HG02588 (cell line): ENCODE results near the gene VPS13D.
"Not testable (repeated sequence)": the region's sequence is repeated elsewhere in the genome, so short reads cannot be mapped to it uniquely, and the experiment has no call there.

Experiments used
- ATAC-seq: cut with Tn5 transposase; IDR thresholded peaks from one replicate; pipeline ENCODE4 v1.9.1; 2021; ENCODE audit warnings: mild to moderate bottlenecking, moderate library complexity; ENCODE audit not compliant: unreplicated experiment

Gene VPS13D

DNA sequence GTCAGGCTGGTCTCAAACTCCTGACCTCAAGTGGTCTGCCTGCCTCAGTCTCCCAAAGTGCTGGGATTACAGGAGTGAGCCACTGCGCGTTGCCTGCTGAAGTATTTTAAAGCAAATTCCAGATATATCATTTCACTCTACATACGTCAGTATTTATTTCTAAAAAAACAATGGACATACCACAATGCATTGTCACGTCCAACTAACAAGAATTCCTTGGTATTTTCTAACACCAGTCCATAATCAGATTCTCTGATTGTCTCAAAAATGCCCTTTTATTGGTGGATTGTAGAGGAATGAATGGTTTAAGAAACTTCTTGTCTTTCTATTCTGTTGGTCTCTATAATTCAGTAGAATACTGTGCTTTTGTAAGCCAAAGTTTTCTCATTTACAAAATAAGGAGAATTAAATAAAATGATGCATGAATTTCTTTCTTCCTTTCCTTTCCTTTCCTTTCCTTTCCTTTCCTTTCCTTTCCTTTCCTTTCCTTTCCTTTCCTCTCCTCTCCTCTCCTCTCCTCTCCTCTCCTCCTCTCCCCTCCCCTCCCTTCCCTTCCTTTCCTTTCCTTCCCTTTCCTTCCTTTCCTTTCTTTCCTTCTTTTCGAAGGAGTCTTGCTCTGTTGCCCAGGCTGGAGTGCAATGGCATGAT, 55.8 kb downstream of the VPS13D start:
- ATAC-seq, result no peak

- no peak for ATAC-seq
These were observed 58.0 kb downstream of the VPS13D start for GRCh38 chr1:12287869-12288268.

GRCh38 chr1:12290828-12291227, 61.0 kb downstream of the VPS13D start:
- no peak for ATAC-seq

- ATAC-seq, result no peak
These were observed 63.6 kb downstream of the VPS13D start for GRCh38 chr1:12293416-12293815.

DNA sequence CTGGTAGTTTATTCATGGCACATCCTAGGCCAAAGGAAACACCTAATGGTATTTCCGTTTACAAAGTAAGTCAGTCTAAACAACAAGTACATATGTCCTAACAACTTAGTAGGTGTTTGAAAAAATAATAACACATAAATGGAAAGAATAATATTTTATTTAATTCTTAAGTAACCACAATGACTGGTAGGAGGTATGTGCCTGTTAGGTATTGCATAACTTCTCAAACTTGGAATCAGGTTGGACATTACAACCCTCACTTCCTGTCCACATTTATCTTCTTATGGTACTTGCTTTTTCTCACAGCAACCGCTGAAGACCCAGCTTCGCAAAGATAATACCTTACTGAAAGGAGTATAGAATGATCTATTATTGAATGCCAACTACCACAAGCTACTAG, 64.2 kb downstream of the VPS13D start:
- no peak for ATAC-seq

DNA sequence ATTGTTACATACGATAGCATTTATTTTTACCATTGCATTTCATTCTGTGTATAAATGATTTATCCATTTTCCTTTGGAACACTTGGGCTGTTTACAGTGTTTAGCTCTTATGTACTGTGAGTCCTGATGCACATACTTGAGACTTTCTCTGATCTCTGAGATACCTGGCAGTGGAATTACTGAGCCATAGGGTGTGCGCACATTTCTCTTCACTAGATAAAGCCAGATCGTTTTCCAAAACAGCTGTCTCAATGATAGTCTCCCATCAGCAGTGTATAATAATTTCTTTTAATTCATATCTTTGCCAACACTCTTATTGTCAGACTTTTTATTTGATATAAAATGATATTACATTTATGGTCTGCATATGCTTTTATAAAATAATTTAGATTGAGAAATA, 66.2 kb downstream of the VPS13D start:
- ATAC-seq, result no peak

DNA sequence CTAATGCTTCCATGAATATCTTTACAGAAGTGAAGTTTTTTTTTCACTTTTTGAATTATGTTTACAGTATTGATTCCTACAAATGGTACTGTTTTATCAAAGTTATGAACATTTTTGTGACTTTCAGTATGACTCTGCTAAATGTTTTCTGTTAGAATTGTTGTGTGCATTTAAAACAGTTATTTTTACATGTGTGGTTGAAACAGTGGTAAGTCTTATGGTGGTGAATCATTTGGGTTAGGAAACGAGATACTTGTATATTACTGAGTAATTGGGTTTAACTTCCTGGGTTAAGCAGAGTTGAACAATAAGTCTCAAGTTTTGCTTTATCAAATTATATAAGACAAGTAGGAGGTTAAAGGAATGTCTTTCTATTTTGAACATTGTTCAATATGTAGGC, 66.8 kb downstream of the VPS13D start:
- no peak for ATAC-seq

GRCh38 chr1:12300706-12301105, 70.9 kb downstream of the VPS13D start:
- ATAC-seq, result no peak

GRCh38 chr1:12301518-12302237, 71.8 kb downstream of the VPS13D start:
- ATAC-seq, result no peak

DNA sequence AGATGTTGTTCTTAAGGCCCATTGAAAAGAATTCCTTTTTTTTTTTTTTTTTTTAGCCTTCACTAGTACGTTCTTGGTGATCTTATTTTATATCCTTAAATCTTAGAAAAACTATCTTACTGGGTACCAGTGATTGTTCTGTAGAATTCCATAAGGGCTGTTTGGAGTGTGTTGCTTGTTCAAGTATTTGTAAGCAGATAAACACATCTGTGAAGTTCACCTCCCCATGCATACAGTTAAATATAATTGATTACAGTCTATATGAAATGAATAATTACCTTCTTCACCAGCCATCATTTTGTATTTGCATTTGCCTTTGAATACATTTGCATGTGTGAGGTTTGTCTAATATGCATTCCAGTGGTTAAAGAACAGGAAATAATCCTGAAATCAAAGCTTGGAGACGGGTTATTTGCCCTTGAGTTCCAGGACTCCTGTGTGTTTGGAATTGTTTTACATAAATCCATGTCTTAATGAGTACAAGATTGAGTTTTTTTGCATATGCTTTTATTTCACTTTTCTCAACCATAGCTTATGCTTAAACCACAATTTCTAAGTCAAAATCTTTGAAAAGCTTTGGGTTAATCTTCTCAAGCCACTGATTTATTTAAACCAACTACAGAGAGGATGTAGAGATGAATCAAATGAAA, 73.1 kb downstream of the VPS13D start:
- ATAC-seq, result no peak

GRCh38 chr1:12305377-12305776, 75.5 kb downstream of the VPS13D start:
- ATAC-seq, result no peak

DNA sequence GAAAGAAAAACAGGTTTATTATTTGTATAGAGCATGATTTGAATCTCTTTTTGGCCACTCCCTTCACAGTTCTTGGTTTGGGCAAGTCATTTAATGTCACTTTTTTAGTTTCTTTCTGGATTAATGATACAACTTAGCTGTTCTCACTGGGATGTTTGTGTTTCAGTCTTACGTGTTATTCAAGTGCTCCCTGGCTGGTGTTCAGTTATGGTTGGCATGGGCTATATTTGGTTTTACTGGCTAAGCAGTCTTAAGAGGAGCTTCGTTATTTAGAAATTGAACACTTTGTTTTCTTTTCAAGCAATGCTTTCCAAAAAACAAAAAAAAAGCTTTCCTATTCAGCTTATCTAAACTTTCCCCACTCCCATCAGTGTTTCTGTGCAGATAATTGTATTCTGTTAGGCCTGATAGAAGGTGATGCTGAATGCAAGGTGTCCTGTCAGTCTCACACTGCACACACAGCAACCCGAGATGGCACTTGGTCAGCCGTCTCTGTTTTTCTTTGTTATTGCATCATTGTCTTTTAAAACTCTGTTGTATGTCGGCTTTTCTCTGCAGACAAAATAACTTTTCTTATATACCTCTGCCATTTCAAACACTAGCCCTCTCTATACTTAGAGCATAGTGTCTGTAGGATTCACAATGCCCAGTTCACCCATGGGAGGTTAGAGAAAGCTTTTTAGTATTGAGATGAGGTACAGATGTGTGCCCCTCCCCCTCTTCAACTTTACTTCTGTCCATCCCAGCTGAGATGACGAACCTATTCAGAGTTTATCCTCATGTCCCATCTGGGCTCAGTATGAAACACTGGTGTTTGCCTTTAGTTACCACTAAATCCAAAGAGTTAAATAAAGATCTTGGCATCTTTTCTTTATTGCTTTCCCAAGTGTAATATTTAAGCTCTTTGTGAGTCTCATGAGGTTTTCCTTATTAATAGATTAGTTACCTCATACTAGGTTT, 80.2 kb downstream of the VPS13D start:
- no peak for ATAC-seq

DNA sequence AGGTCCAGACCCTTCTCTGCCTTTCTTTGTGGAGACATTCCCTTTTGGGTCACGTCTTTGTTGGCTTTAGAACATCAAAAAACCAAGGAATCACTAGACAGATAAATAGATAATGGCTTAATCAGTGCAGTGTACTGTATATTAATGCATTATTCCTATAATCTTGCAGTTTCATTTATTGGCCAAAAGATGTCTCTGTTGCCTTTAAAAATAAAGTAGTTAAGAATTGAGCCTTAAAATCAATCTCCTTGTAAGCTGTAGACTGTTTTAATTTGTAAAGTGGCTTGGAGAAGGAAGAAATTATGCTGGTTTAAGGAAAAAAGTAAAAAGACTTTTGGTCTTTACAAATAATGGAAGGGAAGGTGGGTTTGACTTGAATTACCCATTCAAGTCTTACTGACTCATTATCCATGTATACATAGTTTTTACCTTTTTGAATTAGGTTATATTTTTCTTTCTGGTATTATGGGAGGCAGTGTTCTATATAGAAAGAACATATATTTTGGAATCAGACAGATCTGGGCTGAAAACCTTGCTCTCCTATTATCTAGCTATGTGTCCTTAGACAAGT, 84.6 kb downstream of the VPS13D start:
- ATAC-seq, result no peak

DNA sequence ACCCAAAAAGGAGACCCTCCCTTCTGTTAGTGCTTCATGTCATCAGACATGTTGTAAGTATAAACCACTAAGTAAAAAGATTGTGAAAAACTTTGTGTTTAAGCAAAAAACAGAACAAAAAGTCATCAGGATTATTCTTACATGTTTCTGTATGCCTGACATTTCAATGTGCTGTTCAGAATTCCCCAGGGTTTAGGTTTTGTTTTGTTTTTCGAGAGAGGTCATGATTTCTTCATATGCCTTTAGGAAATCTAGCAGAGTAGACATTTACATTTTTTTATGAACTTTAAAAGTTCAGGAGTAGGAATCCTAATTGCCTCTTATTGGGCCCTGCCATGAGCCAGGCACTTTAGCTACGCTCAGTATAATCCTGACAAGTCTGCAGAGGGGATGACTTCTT, 85.3 kb downstream of the VPS13D start:
- no peak for ATAC-seq

DNA sequence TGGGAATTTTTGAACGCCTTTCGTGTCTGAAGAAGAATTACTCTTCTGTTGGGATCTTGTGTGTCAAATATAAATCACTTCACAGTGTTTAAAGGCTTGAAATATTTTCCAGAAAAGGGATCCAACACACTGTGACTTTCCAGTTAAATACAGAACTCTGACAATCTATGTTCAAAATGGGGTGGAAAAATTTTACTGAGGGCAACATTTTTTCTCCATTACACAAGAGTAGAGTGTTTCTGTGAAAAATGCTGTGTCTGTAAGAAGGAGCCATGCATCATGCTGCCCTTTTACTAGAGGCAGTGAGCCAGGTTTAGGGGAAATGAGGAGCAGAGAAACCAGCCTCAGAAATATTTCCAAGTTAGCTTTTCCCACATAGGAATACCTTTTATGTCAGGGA, 86.5 kb downstream of the VPS13D start:
- no peak for ATAC-seq

GRCh38 chr1:12320486-12320885, 90.7 kb downstream of the VPS13D start:
- no peak for ATAC-seq

DNA sequence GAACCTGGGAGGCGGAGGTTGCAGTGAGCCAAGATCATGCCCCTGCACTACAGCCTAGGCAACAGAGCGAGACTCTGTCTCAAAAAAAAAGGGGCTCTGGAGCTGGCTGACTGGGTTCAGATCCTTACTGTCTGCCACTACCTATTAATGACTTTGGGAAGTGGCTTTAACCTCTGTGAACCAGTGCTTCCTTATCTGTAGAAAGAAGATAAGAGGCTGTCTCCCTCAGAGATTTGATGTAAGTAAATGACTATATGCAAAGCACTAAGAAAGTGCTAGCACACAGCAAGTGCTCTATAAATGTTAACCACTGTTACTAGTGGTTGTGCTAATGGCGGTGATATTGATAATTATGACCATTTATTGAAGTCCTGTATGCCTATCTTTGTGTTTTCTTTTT, 94.6 kb downstream of the VPS13D start:
- no peak for ATAC-seq

DNA sequence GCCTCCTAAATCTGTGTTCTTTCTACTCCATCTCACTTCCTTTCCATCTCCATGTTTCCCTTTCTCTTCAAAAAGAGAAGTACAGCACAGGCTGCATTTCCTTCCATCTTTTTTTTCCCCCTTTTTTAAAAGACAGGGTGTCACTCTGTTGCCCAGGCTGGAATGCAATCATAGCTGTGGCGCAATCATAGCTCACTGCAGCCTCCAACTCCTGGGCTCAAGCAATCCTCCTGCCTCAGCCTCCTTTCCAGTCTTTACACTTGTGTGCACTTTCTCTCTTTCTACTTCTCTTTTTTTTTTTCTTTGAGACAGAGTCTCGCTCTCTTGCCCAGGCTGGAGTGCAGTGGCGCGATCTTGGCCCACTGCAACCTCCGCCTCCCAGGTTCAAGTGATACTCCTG, 95.1 kb downstream of the VPS13D start:
- not testable (repeated sequence) for ATAC-seq

GRCh38 chr1:12326986-12327385, 97.2 kb downstream of the VPS13D start:
- no peak for ATAC-seq

- ATAC-seq, result no peak
These were observed 97.7 kb downstream of the VPS13D start for GRCh38 chr1:12327566-12327965.
